Ovary (tissue), 9 donors: ENCODE measurements around the gene MT1F. TPM values are rescaled to one million over a fixed set of nuclear protein-coding genes. Genes with fewer than 3 reads are reported as not detected.

ENCODE experiments used
- DNase-seq, 5 donors: peaks; one replicate each; pipeline ENCODE4 v3.0.0-alpha.2; 2019 to 2020
- H3K27ac ChIP-seq, 2 donors: fragments of 200-600 bp; one replicate each; pipeline versions ENCODE4 v1.5.1 to v1.8.0; 2019 to 2022
- H3K27me3 ChIP-seq: fragments of 200-600 bp; one replicate; pipeline ENCODE4 v1.8.0; 2022
- H3K36me3 ChIP-seq: fragments of 200-600 bp; sonication (generic); one replicate; pipeline ENCODE4 v1.5.1; 2019
- H3K4me1 ChIP-seq: one replicate; pipeline ENCODE4 v1.8.1; 2013; ENCODE audit warnings: mild to moderate bottlenecking, moderate library complexity; ENCODE audit not compliant: insufficient read depth
- H3K4me3 ChIP-seq: fragments of 200-600 bp; sonication (generic); one replicate; pipeline ENCODE4 v1.5.1; 2017
- H3K9me3 ChIP-seq, 2 donors: fragments of 200-600 bp in 1 of 2; sonication (generic) in 1 of 2; one replicate each; pipeline versions ENCODE4 v1.5.1 to v1.8.1; 2013 to 2019; ENCODE audit warnings: mild to moderate bottlenecking in 1 of 2, moderate library complexity in 1 of 2
- CTCF ChIP-seq, 3 donors: fragments of 450-650 bp in 2 of 3; fragments of 200-600 bp in 1 of 3; IDR thresholded peaks; one replicate each; pipeline versions ENCODE4 v1.5.1 to v1.8.0; 2016 to 2022; ENCODE audit warnings: antibody characterized with exemption in 3 of 3, mild to moderate bottlenecking in 1 of 3
- EP300 ChIP-seq: sonication (generic); formaldehyde crosslinking; IDR thresholded peaks from one replicate; pipeline ENCODE4 v1.6.1; 2017; ENCODE audit warnings: antibody characterized with exemption
- POLR2A ChIP-seq: fragments of 450-650 bp; IDR thresholded peaks from one replicate; pipeline ENCODE4 v1.6.1; 2017; ENCODE audit warnings: antibody characterized with exemption, mild to moderate bottlenecking, moderate library complexity
- WGBS, 3 donors: extraction: QIAGEN DNeasy Blood & Tissue Kit in 1 of 3; methylation state at CpG; one replicate each; pipeline versions ENCODE4 v1.1.5 to v1.1.7; 2013 to 2017; 5-methylcytosine and 5-hydroxymethylcytosine counted together
- intact Hi-C, 4 donors: fragments of 100-400 bp; cut with DNase I; formaldehyde crosslinking; loops; one replicate each; pipeline versions ENCODE4 v1.11.0 to v1.15.1; 2022 to 2023
- polyA plus RNA-seq, 2 donors: library from polyadenylated mRNA; stranded (reverse); fragments of 200-250 nt in 1 of 2; fragments of 350-450 nt in 1 of 2; fragmentation: Illumina TruSeq in 1 of 2; extraction: RNeasy Lipid Tissue Mini Kit (QIAGEN cat#74804) in 1 of 2; gene quantifications; one replicate each; pipeline ENCODE4 v1.2.3, GENCODE V29; 2013 to 2014
- total RNA-seq, 7 donors: library from RNA; depleted of rRNA in 2 of 7; stranded (reverse); fragments of >200 nt in 2 of 7; fragmentation: NEBNext Ultra II Directional in 3 of 7; extraction: Animal tissue kit (Norgen Biotek cat#: 25700) in 3 of 7; gene quantifications; one replicate each; pipeline versions ENCODE4 v1.1.0 to v1.2.4, GENCODE V29; 2016 to 2023
- donor health status: DM: no; HTN: no; CAD: no; lungs with moderate emphysema.
- donor health status: DM: no; HTN: no; CAD: no.
- donor health status: Bipolar disorder and iron deficiency.
- donor health status: DM: yes; HTN: yes; CAD: no.
- donor health status: DM: no; HTN: no; CAD: no.
- donor health status: DM: yes; HTN: yes; CAD: no.

The MT1F gene
- total and polyA plus RNA-seq, 9 donors, result 0.73 to 76.3 (median 3.2) TPM; not detected in 1

- no peak overlapping the region for H3K4me3 ChIP-seq
- H3K36me3 ChIP-seq, result no peaks in the 10 kb centered on the region
- no peaks in the 10 kb centered on the region for H3K27me3 ChIP-seq
- H3K9me3 ChIP-seq, result no peaks in the 10 kb centered on the region
- WGBS, 3 donors, result 63 to 81% (median 81%) methylated on average over 1 of the region's 1 CpG
- no peak for DNase-seq
- H3K27ac ChIP-seq, result no peak overlapping the region
- TF ChIP-seq CTCF (IDR thresholded peaks at IDR 0.05) (no peak), POLR2A (no peak), EP300 (no peak)
- intact Hi-C loops, result no loop called here
- H3K4me1 ChIP-seq, result peaks cover 11% of the 10 kb centered on the region
Measured at GRCh38 chr16:56639045-56639444, 18.7 kb upstream of the MT1F start.

- Histone ChIP-seq H3K4me1 (peaks cover 11% of the 10 kb centered on the region), H3K4me3 (no peak overlapping the region), H3K27me3 (no peaks in the 10 kb centered on the region), H3K36me3 (no peaks in the 10 kb centered on the region), H3K27ac (no peak overlapping the region), H3K9me3 (no peaks in the 10 kb centered on the region)
- DNase-seq, result no peak
- 79 to 91% (median 87%) methylated on average over 1 of the region's 1 CpG for WGBS, 3 donors
- TF ChIP-seq POLR2A (no peak), EP300 (no peak), CTCF (IDR thresholded peaks at IDR 0.05) (no peak)
- intact Hi-C loops, result no loop called here
Measured at GRCh38 chr16:56640076-56640475, 17.7 kb upstream of the MT1F start.

- Histone ChIP-seq H3K36me3 (no peaks in the 10 kb centered on the region), H3K4me1 (peaks cover 9% of the 10 kb centered on the region), H3K27ac (no peak overlapping the region), H3K27me3 (no peaks in the 10 kb centered on the region), H3K9me3 (no peaks in the 10 kb centered on the region), H3K4me3 (no peak overlapping the region)
- no peak for DNase-seq
- no peak for TF ChIP-seq EP300
- no peak for TF ChIP-seq POLR2A
- TF ChIP-seq CTCF (IDR thresholded peaks at IDR 0.05), result no peak
- intact Hi-C loops, result no loop called here
- 94 to 100% (median 98%) methylated on average over 2 of the region's 2 CpGs for WGBS, 3 donors
Measured at GRCh38 chr16:56641166-56641565, 16.6 kb upstream of the MT1F start.

- intact Hi-C loops, result no loop called here
- Histone ChIP-seq H3K27ac (no peak overlapping the region), H3K9me3 (no peaks in the 10 kb centered on the region), H3K4me1 (peaks cover 6% of the 10 kb centered on the region), H3K27me3 (no peaks in the 10 kb centered on the region), H3K36me3 (no peaks in the 10 kb centered on the region), H3K4me3 (peak overlapping the region; percentile 2)
- 2 to 5% (median 4%) methylated on average over 29 to 42 of the region's 42 CpGs for WGBS, 3 donors
- peak in 3 of 5 donors; percentile 51 to 73 (median 57) for DNase-seq
- TF ChIP-seq POLR2A (no peak), EP300 (peak; percentile 82), CTCF (IDR thresholded peaks at IDR 0.05) (peak in 2 of 3 donors; percentile 23 to 26)
Measured at GRCh38 chr16:56643080-56643778, 14.5 kb upstream of the MT1F start.
